Raji (cell line): Measurements from ENCODE around the gene UGT3A2.

ENCODE experiments used
- POLR2A ChIP-seq: IDR thresholded peaks from 2 replicates; pipeline ENCODE4 v1.6.1; 2011; ENCODE audit warnings: low read depth, low read length, control low read depth; ENCODE audit not compliant: insufficient read depth

Gene UGT3A2

DNA sequence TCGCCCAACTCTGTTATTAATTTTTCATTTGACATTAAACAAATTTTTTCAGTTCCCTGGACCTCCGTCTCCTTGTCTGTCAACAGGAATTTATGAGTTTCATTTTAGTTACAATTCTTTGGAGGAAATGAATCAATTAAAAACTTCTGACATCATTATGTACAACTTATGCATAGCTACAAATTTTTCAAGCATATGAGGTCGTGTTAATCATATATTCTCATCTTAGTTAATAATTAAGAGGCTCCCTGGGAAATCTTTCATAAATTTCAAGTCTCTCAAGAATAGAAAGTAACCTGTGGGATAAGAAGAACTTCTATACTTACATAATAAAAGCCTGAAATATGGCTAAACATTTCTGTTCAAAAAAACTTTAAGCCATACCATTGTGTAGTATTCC lies 78.9 kb downstream of the UGT3A2 start:
- no peak for TF ChIP-seq POLR2A
